ENCODE data around the gene SLC39A11.
"Not testable (repeated sequence)": the region's sequence is repeated elsewhere in the genome, so short reads cannot be mapped to it uniquely, and the experiment has no call there.

SLC39A11 gene

GRCh38 chr17:72726936-72727335 is 365.6 kb downstream of the SLC39A11 start:
- DNase-seq (ENCODE audit: low read depth in 2 of 3, low spot score in 1 of 3), result peak in 2 of 3 donors; percentile 14 to 26

DNA sequence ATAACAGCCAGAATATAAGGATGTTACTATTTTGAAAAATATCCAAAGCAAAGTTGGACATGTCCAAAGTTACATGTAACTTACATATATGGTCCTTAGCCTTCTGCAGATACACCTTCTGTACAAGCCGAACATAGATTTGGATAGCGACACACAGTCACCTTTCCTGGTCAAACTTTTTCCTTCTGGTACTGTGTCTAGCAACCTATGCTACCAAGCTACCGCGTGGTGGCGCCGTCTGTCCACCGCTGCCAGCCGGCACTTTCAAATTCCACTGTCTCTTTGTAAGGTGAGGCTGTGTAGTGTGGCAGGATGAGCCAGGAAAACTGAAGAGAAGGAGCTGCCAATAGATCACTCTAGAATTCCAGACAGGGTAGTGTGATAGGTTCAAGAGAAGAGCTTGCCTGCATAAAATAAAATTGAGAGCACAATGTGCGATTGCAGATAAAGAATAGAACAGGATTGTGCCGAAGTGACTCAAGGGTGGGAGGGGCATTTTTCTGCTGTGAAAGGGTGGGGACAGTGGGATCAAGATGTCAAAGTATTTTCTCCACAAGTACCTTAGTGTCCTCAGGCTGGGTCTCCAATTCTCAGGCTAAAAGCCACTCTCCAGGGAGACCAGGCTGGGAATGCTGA is 366.9 kb downstream of the SLC39A11 start:
- DNase-seq (ENCODE audit: low read depth in 2 of 3, low spot score in 1 of 3), result peak in 2 of 3 donors; percentile 28 to 36

GRCh38 chr17:72724267-72724666 is 368.2 kb downstream of the SLC39A11 start:
- DNase-seq (ENCODE audit: low read depth in 2 of 3, low spot score in 1 of 3), result no peak

DNA sequence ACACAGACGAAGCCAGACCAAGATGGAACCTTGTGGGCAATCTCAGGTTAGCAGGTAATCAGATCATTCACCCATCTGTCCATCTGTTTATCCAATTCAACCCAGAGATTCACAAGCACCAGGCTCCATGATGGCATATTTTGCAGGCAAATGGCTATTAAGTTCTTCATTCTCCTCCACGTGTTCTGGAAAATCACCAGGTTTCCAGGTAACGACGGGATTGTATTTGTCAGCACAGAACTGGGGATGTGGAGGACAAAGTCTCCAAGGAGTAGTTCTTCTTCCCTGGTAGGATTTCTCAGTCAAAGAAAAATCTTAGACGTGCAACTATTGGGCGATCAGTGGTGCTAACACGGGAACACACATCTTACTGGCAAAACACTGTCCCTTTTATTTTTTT is 368.8 kb downstream of the SLC39A11 start:
- DNase-seq (ENCODE audit: low read depth in 2 of 3, low spot score in 1 of 3), result no peak

DNA sequence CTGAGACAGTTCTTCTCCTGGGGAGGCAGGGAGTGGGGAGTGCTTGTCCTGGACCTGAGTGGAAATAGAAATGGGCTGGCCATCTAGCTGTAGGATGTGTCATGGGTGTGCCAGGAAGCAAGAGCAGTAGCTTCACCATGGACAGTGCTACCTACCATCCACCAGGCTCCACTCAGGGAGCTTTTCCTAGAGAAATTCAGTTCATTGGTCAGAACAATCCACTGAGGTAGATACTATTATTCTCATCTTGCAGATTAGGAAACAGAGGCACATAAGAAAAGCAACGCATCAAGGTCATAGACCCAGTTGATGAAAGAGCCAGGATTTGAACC is 372.0 kb downstream of the SLC39A11 start:
- DNase-seq (ENCODE audit: low read depth in 2 of 3, low spot score in 1 of 3), result no peak

- DNase-seq (ENCODE audit: low read depth in 2 of 3, low spot score in 1 of 3), result peak; percentile 33 to 45 (median 38)
Observed at GRCh38 chr17:72719578-72720493, 372.7 kb downstream of the SLC39A11 start.

GRCh38 chr17:72719206-72719577 is 373.3 kb downstream of the SLC39A11 start:
- no peak for DNase-seq (ENCODE audit: low read depth in 2 of 3, low spot score in 1 of 3)

DNA sequence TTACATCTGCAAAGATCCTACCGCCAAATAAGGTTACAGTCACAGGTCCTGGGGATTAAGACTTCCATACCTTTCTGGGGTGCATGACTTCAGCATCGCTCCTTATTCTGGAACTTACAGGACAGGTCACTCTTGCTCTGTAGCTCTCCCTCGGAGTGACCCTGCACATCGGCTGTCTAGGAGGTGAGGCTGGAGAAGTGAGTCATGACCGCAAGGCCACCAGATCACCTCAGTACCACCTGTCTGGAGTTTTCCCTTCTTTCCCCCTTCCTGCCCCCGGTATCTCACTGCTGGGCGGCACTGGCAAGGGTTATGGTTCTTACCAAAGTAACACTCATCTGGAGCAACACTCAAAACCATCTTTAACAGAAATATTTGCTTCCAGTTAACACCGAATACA is 374.8 kb downstream of the SLC39A11 start:
- no peak for DNase-seq (ENCODE audit: low read depth in 2 of 3, low spot score in 1 of 3)

- DNase-seq (ENCODE audit: low read depth in 2 of 3, low spot score in 1 of 3), result no peak
Observed at GRCh38 chr17:72717276-72717675, 375.2 kb downstream of the SLC39A11 start.

GRCh38 chr17:72715906-72716572 is 376.4 kb downstream of the SLC39A11 start:
- no peak for DNase-seq (ENCODE audit: low read depth in 2 of 3, low spot score in 1 of 3)

GRCh38 chr17:72714357-72714966 is 378.0 kb downstream of the SLC39A11 start:
- DNase-seq (ENCODE audit: low read depth in 2 of 3, low spot score in 1 of 3), result no peak

GRCh38 chr17:72713701-72714100 is 378.8 kb downstream of the SLC39A11 start:
- no peak for DNase-seq (ENCODE audit: low read depth in 2 of 3, low spot score in 1 of 3)

DNA sequence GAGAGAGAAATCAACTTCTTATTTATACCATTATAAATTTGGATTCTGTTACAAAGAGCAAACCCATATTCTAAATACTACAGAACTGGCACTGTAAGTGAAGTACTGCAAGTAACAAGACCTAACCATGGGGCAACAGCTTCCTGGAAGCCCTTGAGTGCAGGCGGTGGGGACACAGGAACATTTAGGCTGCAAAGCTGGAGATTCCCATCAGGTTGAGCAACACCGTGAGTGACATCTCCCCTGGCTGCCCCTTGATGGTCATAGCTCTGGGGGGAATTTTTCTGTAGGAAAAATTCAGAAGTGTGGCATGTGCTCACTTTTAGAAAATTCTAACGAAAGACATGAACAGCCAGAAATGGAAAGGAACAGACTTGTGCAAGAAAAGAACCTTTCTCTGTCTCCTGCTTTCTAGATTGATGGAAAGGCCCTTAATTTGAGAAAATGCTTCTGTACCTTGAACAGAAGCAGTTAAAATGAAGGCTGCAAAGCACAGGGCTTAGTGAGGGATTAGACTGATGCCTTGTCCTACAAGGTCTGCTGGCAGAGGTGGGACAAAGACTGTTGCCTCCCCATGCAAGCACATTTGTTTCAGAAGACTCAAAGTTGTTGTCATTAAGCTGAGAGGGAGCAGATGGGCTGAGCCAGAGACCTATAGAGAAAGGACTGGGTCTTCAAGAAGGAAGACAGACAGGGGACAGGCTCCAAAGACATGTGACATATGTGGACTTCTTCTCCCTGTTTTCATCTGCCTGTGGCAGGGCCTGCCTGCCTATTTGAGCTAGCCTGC is 380.8 kb downstream of the SLC39A11 start:
- DNase-seq (ENCODE audit: low read depth in 2 of 3, low spot score in 1 of 3), result no peak

- no peak for DNase-seq (ENCODE audit: low read depth in 2 of 3, low spot score in 1 of 3)
Observed at GRCh38 chr17:72710834-72711233, 381.7 kb downstream of the SLC39A11 start.

- DNase-seq (ENCODE audit: low read depth in 2 of 3, low spot score in 1 of 3), result no peak
Observed at GRCh38 chr17:72710202-72710601, 382.3 kb downstream of the SLC39A11 start.

GRCh38 chr17:72708682-72709081 is 383.8 kb downstream of the SLC39A11 start:
- DNase-seq (ENCODE audit: low read depth in 2 of 3, low spot score in 1 of 3), result not testable (repeated sequence)

- DNase-seq (ENCODE audit: low read depth in 2 of 3, low spot score in 1 of 3), result no peak
Observed at GRCh38 chr17:72707881-72708280, 384.6 kb downstream of the SLC39A11 start.

DNA sequence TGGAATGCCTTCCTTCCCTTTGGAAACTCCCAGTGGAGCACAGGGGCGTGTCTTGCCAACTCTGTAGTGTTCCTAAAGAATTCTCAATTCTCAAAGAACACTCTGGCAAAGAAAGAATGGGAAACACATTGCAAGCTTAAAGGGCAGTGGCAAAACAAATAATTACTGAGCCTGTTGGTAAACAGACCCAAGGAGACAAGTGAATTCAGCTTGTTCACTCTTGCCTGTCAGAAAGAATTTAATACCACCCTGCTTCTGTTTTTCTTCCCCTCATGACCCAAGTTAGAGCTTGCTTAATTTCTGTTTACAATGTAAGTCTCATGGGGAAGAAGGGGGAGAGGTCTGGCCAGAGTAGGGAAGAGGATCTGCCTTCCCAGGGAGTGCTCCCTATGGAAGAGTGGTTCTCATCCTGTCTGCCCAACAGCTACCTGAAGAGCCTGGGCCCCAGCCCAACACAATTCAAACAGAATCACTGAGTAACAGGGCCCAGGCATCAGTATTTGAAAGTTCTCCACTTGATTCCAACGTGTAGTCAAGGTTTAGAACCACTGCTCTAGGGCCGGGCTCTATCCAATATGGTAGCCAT is 386.0 kb downstream of the SLC39A11 start:
- no peak for DNase-seq (ENCODE audit: low read depth in 2 of 3, low spot score in 1 of 3)

DNA sequence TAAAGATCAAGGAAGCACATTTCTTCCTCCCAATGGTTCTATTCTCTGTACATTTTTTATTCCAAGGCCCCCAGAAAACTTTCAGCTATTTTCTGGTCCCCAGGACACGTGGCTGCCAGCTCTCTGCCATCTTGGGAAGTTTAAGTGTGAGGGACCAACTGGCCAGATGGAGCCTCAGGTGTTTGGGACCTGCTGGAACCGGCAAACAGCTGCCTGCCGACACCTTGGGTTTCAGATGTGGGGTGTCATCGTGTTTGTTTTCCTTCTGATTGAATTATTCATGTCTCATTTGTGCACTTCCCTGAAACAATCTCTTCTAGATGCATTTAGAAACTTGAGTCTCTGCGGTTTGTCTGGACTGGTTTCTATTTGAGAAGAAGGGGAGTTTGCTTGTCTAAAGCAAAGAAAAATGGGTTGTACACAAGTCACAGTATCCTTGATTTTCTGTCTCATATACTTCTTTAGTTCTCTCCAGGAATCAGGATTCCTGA is 386.5 kb downstream of the SLC39A11 start:
- no peak for DNase-seq (ENCODE audit: low read depth in 2 of 3, low spot score in 1 of 3)

GRCh38 chr17:72702998-72703397 is 389.5 kb downstream of the SLC39A11 start:
- no peak for DNase-seq (ENCODE audit: low read depth in 2 of 3, low spot score in 1 of 3)

Measured in stimulated activated CD4-positive, alpha-beta T cell treated with anti-CD3 and anti-CD28 coated beads, Interleukin-12 subunit alpha, Interleukin-12 subunit beta, amount 100 ng/mL, for 48 hours (primary cell).